LNCAP (cell line): ENCODE data around the gene SLC17A5.

Experiments
- CTCF ChIP-seq: fragments of 450-650 bp; IDR thresholded peaks from 2 replicates; pipeline ENCODE4 v1.5.1; 2017; ENCODE audit warnings: mild to moderate bottlenecking

The SLC17A5 gene

GRCh38 chr6:73694711-73695411, 41.1 kb upstream of the SLC17A5 start:
- TF ChIP-seq CTCF: no peak

- no peak for TF ChIP-seq CTCF
Measured at GRCh38 chr6:73691512-73691911, 37.7 kb upstream of the SLC17A5 start.

GRCh38 chr6:73690056-73690455, 36.3 kb upstream of the SLC17A5 start:
- no peak for TF ChIP-seq CTCF

GRCh38 chr6:73688351-73688750, 34.6 kb upstream of the SLC17A5 start:
- TF ChIP-seq CTCF: no peak

GRCh38 chr6:73680289-73680918, 26.6 kb upstream of the SLC17A5 start:
- no peak for TF ChIP-seq CTCF

GRCh38 chr6:73679009-73679408, 25.2 kb upstream of the SLC17A5 start:
- TF ChIP-seq CTCF: no peak

- TF ChIP-seq CTCF: peak; percentile 78
Measured at GRCh38 chr6:73675466-73676098, 21.8 kb upstream of the SLC17A5 start.
